ENCODE measurements around the gene ANKLE2.
"Not testable (repeated sequence)": the region's sequence is repeated elsewhere in the genome, so short reads cannot be mapped to it uniquely, and the experiment has no call there.

Gene ANKLE2

DNA sequence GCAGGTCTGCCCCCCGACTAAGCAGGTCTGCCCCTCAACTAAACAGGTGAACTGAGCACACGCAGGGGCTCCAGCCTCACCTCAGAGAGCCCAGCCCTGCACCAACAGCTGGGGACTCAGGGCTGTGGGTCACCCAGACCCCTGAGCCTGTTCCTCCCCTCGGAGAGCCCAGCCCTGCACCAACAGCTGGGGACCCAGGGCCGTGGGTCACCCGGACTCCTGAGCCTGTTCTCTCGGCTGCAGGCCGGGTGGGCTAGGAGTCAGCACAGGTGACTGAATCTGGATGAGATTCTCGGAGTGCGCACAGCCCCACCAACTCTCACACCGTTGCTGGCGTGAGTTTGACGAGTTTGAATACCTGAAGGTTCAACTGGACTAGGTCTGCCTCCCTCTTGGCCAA lies 20.3 kb upstream of the ANKLE2 start:
- no peak overlapping the region for H3K4me3 Mint-ChIP-seq
- peaks cover 3% of the 10 kb centered on the region for H3K27me3 Mint-ChIP-seq (ENCODE audit: low read depth, poor library complexity)
- DNase-seq: no peak
- no peaks in the 10 kb centered on the region for H3K4me1 Mint-ChIP-seq
- H3K9me3 Mint-ChIP-seq: no peaks in the 10 kb centered on the region
- H3K27ac Mint-ChIP-seq: no peak overlapping the region
- no peak for TF ChIP-seq CTCF (IDR thresholded peaks at IDR 0.05)
- peaks cover 56% of the 10 kb centered on the region for H3K36me3 Mint-ChIP-seq (ENCODE audit: low read depth)

GRCh38 chr12:132779781-132780353 lies 18.2 kb upstream of the ANKLE2 start:
- H3K27ac Mint-ChIP-seq: no peak overlapping the region
- peaks cover 44% of the 10 kb centered on the region for H3K36me3 Mint-ChIP-seq (ENCODE audit: low read depth)
- no peaks in the 10 kb centered on the region for H3K9me3 Mint-ChIP-seq
- H3K4me3 Mint-ChIP-seq: no peak overlapping the region
- no peaks in the 10 kb centered on the region for H3K4me1 Mint-ChIP-seq
- no peak for DNase-seq
- H3K27me3 Mint-ChIP-seq (ENCODE audit: low read depth, poor library complexity): peaks cover 3% of the 10 kb centered on the region
- TF ChIP-seq CTCF (IDR thresholded peaks at IDR 0.05): no peak

DNA sequence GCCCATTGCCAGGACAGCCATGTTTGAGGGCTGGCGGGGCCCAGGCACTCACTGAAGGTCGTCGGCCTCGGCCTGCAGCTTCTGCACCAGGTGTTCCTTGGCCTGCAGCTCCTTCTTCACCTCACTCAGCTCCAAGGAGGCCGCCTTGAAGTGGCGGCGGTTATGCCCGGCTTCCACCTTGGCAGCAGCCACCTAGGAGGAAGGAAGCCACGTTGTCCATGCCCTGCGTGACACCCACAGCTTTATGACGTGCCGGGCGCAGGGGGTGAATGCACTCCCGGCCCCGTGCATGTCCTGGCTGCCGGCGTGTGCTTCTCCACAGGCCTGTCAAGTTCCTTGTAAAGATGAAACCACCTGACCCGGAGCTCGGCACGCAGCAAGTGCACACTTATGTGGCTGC lies 16.0 kb upstream of the ANKLE2 start:
- H3K27me3 Mint-ChIP-seq (ENCODE audit: low read depth, poor library complexity): no peaks in the 10 kb centered on the region
- no peaks in the 10 kb centered on the region for H3K9me3 Mint-ChIP-seq
- TF ChIP-seq CTCF (IDR thresholded peaks at IDR 0.05): no peak
- H3K4me1 Mint-ChIP-seq: no peaks in the 10 kb centered on the region
- no peak overlapping the region for H3K4me3 Mint-ChIP-seq
- H3K36me3 Mint-ChIP-seq (ENCODE audit: low read depth): peaks cover 46% of the 10 kb centered on the region
- no peak overlapping the region for H3K27ac Mint-ChIP-seq
- no peak for DNase-seq

DNA sequence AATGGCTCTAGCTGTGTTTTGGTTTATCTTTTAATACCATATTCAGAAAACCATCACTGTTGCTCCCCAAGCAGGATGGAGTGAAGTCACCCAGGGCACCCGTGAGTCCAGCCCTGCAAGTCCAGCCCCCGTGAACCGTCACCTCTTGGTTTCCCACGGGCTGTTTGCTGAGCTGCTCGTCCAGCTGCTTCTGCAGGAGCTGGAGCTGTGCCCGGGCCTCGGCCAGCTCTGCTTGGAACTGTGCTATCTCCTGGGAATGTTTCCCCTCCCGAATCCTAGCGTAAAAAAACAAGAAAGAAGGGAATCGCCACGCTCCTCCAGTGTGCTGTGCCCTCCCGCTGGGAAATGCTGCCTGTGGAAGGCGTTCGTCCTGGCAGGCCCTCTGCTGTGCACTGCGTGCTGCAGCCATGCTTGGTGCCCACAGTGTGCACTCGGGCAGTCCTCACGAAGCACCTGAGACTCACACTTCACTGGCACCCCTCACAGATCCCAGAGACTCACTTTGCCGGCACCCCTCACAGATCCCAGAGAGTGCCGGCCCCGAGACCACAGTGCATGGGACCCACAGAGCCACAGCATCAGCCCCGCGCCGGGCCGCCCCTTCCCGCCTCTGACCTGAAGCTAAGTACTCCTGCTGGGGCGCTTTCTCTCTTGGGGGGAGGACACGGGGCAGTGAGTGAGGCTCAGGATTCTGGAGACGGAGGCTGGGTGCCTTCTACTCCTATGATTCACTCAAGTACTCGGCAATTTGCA lies 15.4 kb upstream of the ANKLE2 start:
- Mint-ChIP-seq H3K4me3 (no peak overlapping the region), H3K9me3 (no peaks in the 10 kb centered on the region), H3K27me3 (ENCODE audit: low read depth, poor library complexity) (no peaks in the 10 kb centered on the region), H3K27ac (no peak overlapping the region), H3K36me3 (ENCODE audit: low read depth) (peaks cover 46% of the 10 kb centered on the region), H3K4me1 (no peaks in the 10 kb centered on the region)
- DNase-seq: no peak
- TF ChIP-seq CTCF (IDR thresholded peaks at IDR 0.05): no peak

- DNase-seq; H3K4me1 Mint-ChIP-seq; H3K27me3 Mint-ChIP-seq (ENCODE audit: low read depth, poor library complexity); H3K4me3 Mint-ChIP-seq; H3K9me3 Mint-ChIP-seq: not testable (repeated sequence)
- Mint-ChIP-seq H3K27ac (peak overlapping the region; percentile 69), H3K36me3 (ENCODE audit: low read depth) (peaks cover 42% of the 10 kb centered on the region)
Measured at GRCh38 chr12:132776230-132776625, 14.6 kb upstream of the ANKLE2 start.

DNA sequence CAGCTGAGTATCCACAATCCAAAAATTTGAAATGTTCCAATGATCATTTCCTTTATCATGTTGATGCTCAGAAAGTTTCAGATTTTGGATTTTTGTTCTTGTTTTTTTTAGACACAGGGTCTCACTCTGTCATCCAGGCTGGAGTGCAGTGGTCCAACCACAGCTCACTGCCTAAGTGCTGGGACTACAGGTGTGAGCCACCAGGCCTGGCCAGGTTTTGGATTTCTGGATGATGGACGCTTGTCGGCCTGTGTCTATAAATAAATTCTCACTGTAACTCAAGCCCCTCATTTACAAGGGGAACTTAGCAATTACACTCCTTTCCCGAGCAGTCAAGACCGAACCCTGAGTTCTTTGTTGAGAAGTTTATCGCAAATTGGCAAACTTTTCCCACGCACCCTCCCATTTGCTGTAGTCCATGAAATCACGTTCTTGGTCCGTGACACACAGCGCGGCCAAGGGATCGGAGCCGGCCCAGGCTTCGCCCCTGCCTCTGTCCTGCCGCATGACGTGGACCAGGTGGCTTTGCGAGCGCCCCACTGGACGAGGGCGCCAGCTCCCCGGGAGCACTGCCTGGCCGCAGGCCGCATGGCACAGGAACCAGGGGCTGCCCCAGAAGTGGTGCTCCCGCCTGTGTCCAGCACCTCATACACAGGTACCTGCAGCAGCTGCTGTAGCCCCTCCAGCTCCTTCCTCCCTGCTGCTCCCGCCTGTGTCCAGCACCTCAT lies 14.0 kb upstream of the ANKLE2 start:
- Mint-ChIP-seq H3K9me3 (no peaks in the 10 kb centered on the region), H3K36me3 (ENCODE audit: low read depth) (peaks cover 40% of the 10 kb centered on the region), H3K4me1 (no peaks in the 10 kb centered on the region), H3K27ac (peak overlapping the region; percentile 82), H3K27me3 (ENCODE audit: low read depth, poor library complexity) (no peaks in the 10 kb centered on the region), H3K4me3 (no peak overlapping the region)
- no peak for DNase-seq
- no peak for TF ChIP-seq CTCF (IDR thresholded peaks at IDR 0.05)
